Coronary artery (tissue), 2 donors: ENCODE results near the gene STAT6.
A peak's percentile ranks its signal among the peaks of the same experiment; 100 is the strongest.

Source experiments
- DNase-seq: peaks from one replicate; pipeline ENCODE4 v3.0.0-alpha.2; 2017; ENCODE audit warnings: low spot score
- H3K27ac ChIP-seq, 2 donors: fragments of 200-600 bp; sonication (generic); one replicate each; pipeline ENCODE4 v1.5.1; 2016 to 2019
- H3K4me3 ChIP-seq: fragments of 200-600 bp; sonication (generic); 2 replicates; pipeline ENCODE4 v1.5.1; 2016; ENCODE audit warnings: mild to moderate bottlenecking, moderate library complexity
- CTCF ChIP-seq: fragments of 200-600 bp; sonication (generic); IDR thresholded peaks from one replicate; pipeline ENCODE4 v1.5.1; 2019; ENCODE audit warnings: antibody characterized with exemption

The STAT6 gene

GRCh38 chr12:57112492-57113294 is 1.5 kb upstream of the STAT6 start:
- no peak for TF ChIP-seq CTCF
- no peak for DNase-seq
- H3K27ac ChIP-seq, result peak overlapping the region; percentile 98
- peak overlapping the region; percentile 81 for H3K4me3 ChIP-seq

- no peak for DNase-seq
- Histone ChIP-seq H3K27ac (peak overlapping the region; percentile 98), H3K4me3 (peak overlapping the region; percentile 81)
- TF ChIP-seq CTCF, result no peak
Observed at GRCh38 chr12:57110104-57111030, 795 bp downstream of the STAT6 start.

- TF ChIP-seq CTCF, result no peak
- Histone ChIP-seq H3K27ac (peak overlapping the region; percentile 98), H3K4me3 (peak overlapping the region; percentile 81)
- DNase-seq, result no peak
Observed at GRCh38 chr12:57109207-57110103, 1.7 kb downstream of the STAT6 start.

- H3K27ac ChIP-seq, result no peak overlapping the region
- no peak overlapping the region for H3K4me3 ChIP-seq
- no peak for TF ChIP-seq CTCF
- no peak for DNase-seq
Observed at GRCh38 chr12:57107456-57108155, 3.6 kb downstream of the STAT6 start.

GRCh38 chr12:57106021-57106708 is 5.0 kb downstream of the STAT6 start:
- Histone ChIP-seq H3K27ac (no peak overlapping the region), H3K4me3 (no peak overlapping the region)
- no peak for TF ChIP-seq CTCF
- DNase-seq, result no peak
